HEK293 (cell line): Measurements from ENCODE around the gene SCAF11.

Source experiments
- ATF2 ChIP-seq: fragments of 450-650 bp; formaldehyde crosslinking; IDR thresholded peaks from 2 replicates; pipeline ENCODE4 v1.5.1; 2016; ENCODE audit warnings: missing biosample characterization, missing genetic modification characterization, low read depth
- CTCF ChIP-seq: fragments of 450-650 bp; formaldehyde crosslinking; IDR thresholded peaks from 2 replicates; pipeline ENCODE4 v1.5.1; 2016; ENCODE audit warnings: missing biosample characterization, missing genetic modification characterization
- KLF9 ChIP-seq: fragments of 450-650 bp; formaldehyde crosslinking; IDR thresholded peaks from 2 replicates; pipeline ENCODE4 v1.5.1; 2016; ENCODE audit warnings: missing biosample characterization, missing genetic modification characterization, low read depth
- TCF7L2 ChIP-seq: IDR thresholded peaks from 2 replicates; pipeline ENCODE4 v1.6.1; 2011; ENCODE audit warnings: low read depth, mild to moderate bottlenecking, inconsistent platforms, low read length, moderate library complexity, borderline replicate concordance
- YY1 ChIP-seq: fragments of 450-650 bp; formaldehyde crosslinking; IDR thresholded peaks from 2 replicates; pipeline ENCODE4 v1.5.1; 2018; ENCODE audit warnings: missing biosample characterization, missing genetic modification characterization
- YY2 ChIP-seq: fragments of 450-650 bp; formaldehyde crosslinking; IDR thresholded peaks from 2 replicates; pipeline ENCODE4 v1.5.1; 2016; ENCODE audit warnings: missing biosample characterization, missing genetic modification characterization
- ZFP41 ChIP-seq: fragments of 450-650 bp; formaldehyde crosslinking; IDR thresholded peaks from 2 replicates; pipeline ENCODE4 v1.5.1; 2016; ENCODE audit warnings: missing biosample characterization, missing genetic modification characterization, borderline replicate concordance
- ZNF274 ChIP-seq, 2 experiments: fragments of 200-500 bp in 1 of 2; fragments of 450-650 bp in 1 of 2; sonication (Bioruptor generic) in 1 of 2; formaldehyde crosslinking in 1 of 2; IDR thresholded peaks; 2 replicates each; pipeline versions ENCODE4 v1.5.1 to v1.6.1; 2014 to 2016; ENCODE audit warnings: borderline replicate concordance in 1 of 2, inconsistent platforms in 1 of 2, low read length in 1 of 2, missing biosample characterization in 1 of 2, missing genetic modification characterization in 1 of 2
- ZNF530 ChIP-seq: fragments of 450-650 bp; formaldehyde crosslinking; IDR thresholded peaks from 2 replicates; pipeline ENCODE4 v1.5.1; 2016; ENCODE audit warnings: low read depth, missing biosample characterization, missing genetic modification characterization
- ZNF658 ChIP-seq: fragments of 450-650 bp; formaldehyde crosslinking; IDR thresholded peaks from 2 replicates; pipeline ENCODE4; 2016; ENCODE audit warnings: missing biosample characterization, missing genetic modification characterization
- ZNF670 ChIP-seq: fragments of 450-650 bp; formaldehyde crosslinking; IDR thresholded peaks from 2 replicates; pipeline ENCODE4 v1.5.1; 2016; ENCODE audit warnings: missing biosample characterization, missing genetic modification characterization, low read depth
- ZNF785 ChIP-seq: fragments of 450-650 bp; formaldehyde crosslinking; IDR thresholded peaks from 2 replicates; pipeline ENCODE4 v1.5.1; 2016; ENCODE audit warnings: missing biosample characterization, missing genetic modification characterization
- ZNF791 ChIP-seq: fragments of 450-650 bp; formaldehyde crosslinking; IDR thresholded peaks from 2 replicates; pipeline ENCODE4 v1.5.1; 2016; ENCODE audit warnings: missing biosample characterization, missing genetic modification characterization
- TF ChIP-seq, protein P1 (sequence below): fragments of 450-650 bp; formaldehyde crosslinking; IDR thresholded peaks from 2 replicates; pipeline ENCODE4 v1.5.1; 2016; ENCODE audit warnings: missing biosample characterization, missing genetic modification characterization

DNA sequence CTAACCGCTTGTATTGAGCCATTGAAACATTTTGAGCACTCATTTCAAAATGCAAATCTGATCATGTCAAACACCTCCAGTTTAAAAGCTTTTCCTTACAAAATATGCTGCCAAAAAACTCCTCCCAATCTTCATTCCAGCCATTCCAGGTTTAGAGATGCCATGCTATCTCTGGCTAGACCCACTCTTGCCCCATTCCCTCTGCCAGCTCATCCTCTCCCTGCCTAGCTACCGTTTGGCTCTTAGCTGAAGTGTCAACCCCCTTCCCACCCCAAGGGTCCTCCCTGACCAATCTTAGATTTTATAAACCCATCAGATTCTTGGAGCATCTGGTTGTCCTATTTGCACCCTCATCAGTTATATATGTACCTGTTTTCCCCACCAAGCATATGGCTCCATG lies 75.0 kb downstream of the SCAF11 start:
- TF ChIP-seq YY1 (tag by site-specific recombination), result no peak
- no peak for TF ChIP-seq ZNF530
- TF ChIP-seq ATF2 (tag by site-specific recombination), result no peak
- no peak for TF ChIP-seq ZNF785 (tag by site-specific recombination)
- no peak for TF ChIP-seq CTCF (tag by site-specific recombination)
- no peak for TF ChIP-seq ZNF274 (IDR thresholded peaks at IDR 0.05; ENCODE audit: low read length)
- no peak for TF ChIP-seq ZNF274 (tag by site-specific recombination; IDR thresholded peaks at IDR 0.05; ENCODE audit: borderline replicate concordance)
- TF ChIP-seq KLF9 (tag by site-specific recombination), result no peak
- TF ChIP-seq ZFP41 (tag by site-specific recombination), result no peak
- TF ChIP-seq ZNF670 (tag by site-specific recombination), result no peak
- TF ChIP-seq TCF7L2, result no peak
- TF ChIP-seq YY2 (tag by site-specific recombination), result no peak
- TF ChIP-seq ZNF791 (tag by site-specific recombination), result no peak
- no peak for TF ChIP-seq ZNF658 (tag by site-specific recombination)
- TF ChIP-seq, protein P1, sequence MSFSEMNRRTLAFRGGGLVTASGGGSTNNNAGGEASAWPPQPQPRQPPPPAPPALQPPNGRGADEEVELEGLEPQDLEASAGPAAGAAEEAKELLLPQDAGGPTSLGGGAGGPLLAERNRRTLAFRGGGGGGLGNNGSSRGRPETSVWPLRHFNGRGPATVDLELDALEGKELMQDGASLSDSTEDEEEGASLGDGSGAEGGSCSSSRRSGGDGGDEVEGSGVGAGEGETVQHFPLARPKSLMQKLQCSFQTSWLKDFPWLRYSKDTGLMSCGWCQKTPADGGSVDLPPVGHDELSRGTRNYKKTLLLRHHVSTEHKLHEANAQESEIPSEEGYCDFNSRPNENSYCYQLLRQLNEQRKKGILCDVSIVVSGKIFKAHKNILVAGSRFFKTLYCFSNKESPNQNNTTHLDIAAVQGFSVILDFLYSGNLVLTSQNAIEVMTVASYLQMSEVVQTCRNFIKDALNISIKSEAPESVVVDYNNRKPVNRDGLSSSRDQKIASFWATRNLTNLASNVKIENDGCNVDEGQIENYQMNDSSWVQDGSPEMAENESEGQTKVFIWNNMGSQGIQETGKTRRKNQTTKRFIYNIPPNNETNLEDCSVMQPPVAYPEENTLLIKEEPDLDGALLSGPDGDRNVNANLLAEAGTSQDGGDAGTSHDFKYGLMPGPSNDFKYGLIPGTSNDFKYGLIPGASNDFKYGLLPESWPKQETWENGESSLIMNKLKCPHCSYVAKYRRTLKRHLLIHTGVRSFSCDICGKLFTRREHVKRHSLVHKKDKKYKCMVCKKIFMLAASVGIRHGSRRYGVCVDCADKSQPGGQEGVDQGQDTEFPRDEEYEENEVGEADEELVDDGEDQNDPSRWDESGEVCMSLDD (tag by site-specific recombination), result no peak
